ENCODE results near the gene ISCU.
"Not testable (repeated sequence)": the region's sequence is repeated elsewhere in the genome, so short reads cannot be mapped to it uniquely, and the experiment has no call there.

Gene ISCU

GRCh38 chr12:108618079-108618952 is 55.9 kb downstream of the ISCU start:
- DNase-seq (ENCODE audit: low read depth in 2 of 2): peak; percentile 63 to 71

GRCh38 chr12:108618953-108619274 is 56.5 kb downstream of the ISCU start:
- not testable (repeated sequence) for DNase-seq (ENCODE audit: low read depth in 2 of 2)
